Esophagus squamous epithelium (tissue), 5 donors: ENCODE measurements around the gene DNAJB6. TPM values are rescaled to one million over a fixed set of nuclear protein-coding genes. Genes with fewer than 3 reads are reported as not detected.

Experiments used
- DNase-seq: peaks from one replicate; lab custom pipeline; 2025; lab: John Stamatoyannopoulos, UW
- H3K27ac ChIP-seq, 4 donors: fragments of 200-600 bp; sonication (generic); one replicate each; pipeline ENCODE4 v1.5.1; 2016 to 2019; ENCODE audit warnings: mild to moderate bottlenecking in 1 of 4
- H3K27me3 ChIP-seq, 4 donors: fragments of 200-600 bp; sonication (generic); 1 replicate in 3 of 4; 2 replicates in 1 of 4; pipeline versions ENCODE4 v1.5.1 to v1.6.0; 2017 to 2021; ENCODE audit warnings: antibody characterized with exemption in 1 of 4
- H3K36me3 ChIP-seq, 3 donors: fragments of 200-600 bp; sonication (generic); one replicate each; pipeline ENCODE4 v1.5.1; 2016 to 2019
- H3K4me1 ChIP-seq, 3 donors: fragments of 200-600 bp; sonication (generic); one replicate each; pipeline ENCODE4 v1.5.1; 2017 to 2019
- H3K4me3 ChIP-seq, 4 donors: fragments of 200-600 bp; sonication (generic); 1 replicate in 3 of 4; 2 replicates in 1 of 4; pipeline ENCODE4 v1.5.1; 2016 to 2019; ENCODE audit warnings: mild to moderate bottlenecking in 2 of 4, moderate library complexity in 1 of 4
- H3K9me3 ChIP-seq, 3 donors: fragments of 200-600 bp; sonication (generic); one replicate each; pipeline ENCODE4 v1.5.1; 2016 to 2019
- CTCF ChIP-seq, 6 experiments: fragments of 450-650 bp in 4 of 6; fragments of 200-600 bp in 2 of 6; sonication (generic) in 2 of 6; IDR thresholded peaks; one replicate each; pipeline ENCODE4 v1.5.1; 2016 to 2019; ENCODE audit warnings: antibody characterized with exemption in 6 of 6, mild to moderate bottlenecking in 4 of 6, moderate library complexity in 4 of 6
- POLR2A ChIP-seq, 4 donors: fragments of 450-650 bp; IDR thresholded peaks; one replicate each; pipeline ENCODE4 v1.6.1; 2017; ENCODE audit warnings: antibody characterized with exemption in 4 of 4, mild to moderate bottlenecking in 4 of 4, moderate library complexity in 3 of 4
- WGBS, 2 donors: methylation state at CpG; one replicate each; pipeline ENCODE4 v1.1.5; 2018; 5-methylcytosine and 5-hydroxymethylcytosine counted together
- intact Hi-C: fragments of 100-400 bp; cut with DNase I; formaldehyde crosslinking; loops from one replicate; pipeline ENCODE4 v1.15.0; 2022
- total RNA-seq, 4 donors: library from RNA; depleted of rRNA; stranded (reverse); fragments of >200 nt; gene quantifications; one replicate each; pipeline ENCODE4 v1.1.0, GENCODE V29; 2016
- donor health status: DM: yes; HTN: yes; CAD: no.

Gene DNAJB6
- total RNA-seq, 4 donors from 2014 or later: 96.5 to 193 (median 160) TPM

- WGBS, 2 donors: 90 to 94% methylated on average over 6 to 9 of the region's 23 CpGs
- intact Hi-C loops: no loop called here
- peaks cover 0 to 9% (median 4%) of the 10 kb centered on the region in 3 donors for H3K4me1 ChIP-seq
- H3K27me3 ChIP-seq: no peaks in the 10 kb centered on the region
- no peak for DNase-seq
- no peak overlapping the region for H3K27ac ChIP-seq
- H3K4me3 ChIP-seq: no peak overlapping the region
- no peaks in the 10 kb centered on the region for H3K36me3 ChIP-seq
- no peaks in the 10 kb centered on the region for H3K9me3 ChIP-seq
- TF ChIP-seq CTCF (IDR thresholded peaks at IDR 0.05) (no peak), POLR2A (IDR thresholded peaks at IDR 0.05) (no peak)
These were observed 91.2 kb downstream of the DNAJB6 start for GRCh38 chr7:157427811-157428553.

- Histone ChIP-seq H3K9me3 (no peaks in the 10 kb centered on the region), H3K36me3 (no peaks in the 10 kb centered on the region), H3K27me3 (no peaks in the 10 kb centered on the region), H3K27ac (no peak overlapping the region), H3K4me1 (peaks cover 0 to 11% (median 4%) of the 10 kb centered on the region in 3 donors), H3K4me3 (no peak overlapping the region)
- intact Hi-C loops: no loop called here
- WGBS, 2 donors: 70% methylated on average over 2 of the region's 12 CpGs; no CpG with 5 or more reads in 1 of the 2 donors
- TF ChIP-seq CTCF (IDR thresholded peaks at IDR 0.05): no peak
- no peak for TF ChIP-seq POLR2A (IDR thresholded peaks at IDR 0.05)
- DNase-seq: no peak
These were observed 91.7 kb downstream of the DNAJB6 start for GRCh38 chr7:157428554-157428945.

GRCh38 chr7:157429001-157429679 is 92.3 kb downstream of the DNAJB6 start:
- Histone ChIP-seq H3K27me3 (no peaks in the 10 kb centered on the region), H3K4me1 (peaks cover 0 to 11% (median 4%) of the 10 kb centered on the region in 3 donors), H3K9me3 (no peaks in the 10 kb centered on the region), H3K36me3 (no peaks in the 10 kb centered on the region), H3K4me3 (no peak overlapping the region), H3K27ac (no peak overlapping the region)
- TF ChIP-seq CTCF (IDR thresholded peaks at IDR 0.05): no peak
- no peak for TF ChIP-seq POLR2A (IDR thresholded peaks at IDR 0.05)
- intact Hi-C loops: no loop called here
- no peak for DNase-seq
- 71 to 76% methylated on average over 7 to 11 of the region's 15 CpGs for WGBS, 2 donors

GRCh38 chr7:157429680-157430224 is 92.9 kb downstream of the DNAJB6 start:
- Histone ChIP-seq H3K4me1 (peaks cover 0 to 11% (median 4%) of the 10 kb centered on the region in 3 donors), H3K36me3 (no peaks in the 10 kb centered on the region), H3K4me3 (no peak overlapping the region), H3K9me3 (no peaks in the 10 kb centered on the region), H3K27ac (no peak overlapping the region), H3K27me3 (no peaks in the 10 kb centered on the region)
- WGBS, 2 donors: 84 to 95% methylated on average over 3 to 4 of the region's 6 CpGs
- no peak for DNase-seq
- intact Hi-C loops: loop anchor here (10.0 kb wide), 1 partner anchor 925 kb away; no protein-coding TSS in a partner anchor
- no peak for TF ChIP-seq CTCF (IDR thresholded peaks at IDR 0.05)
- TF ChIP-seq POLR2A (IDR thresholded peaks at IDR 0.05): no peak

GRCh38 chr7:157430721-157431120 is 93.9 kb downstream of the DNAJB6 start:
- intact Hi-C loops: loop anchor here (10.0 kb wide), 1 partner anchor 924 kb away; no protein-coding TSS in a partner anchor
- TF ChIP-seq CTCF (IDR thresholded peaks at IDR 0.05) (no peak), POLR2A (IDR thresholded peaks at IDR 0.05) (no peak)
- no peak for DNase-seq
- whole genome bisulfite sequencing, 2 donors: 71% methylated on average over 5 of the region's 7 CpGs; no CpG with 5 or more reads in 1 of the 2 donors
- Histone ChIP-seq H3K27ac (no peak overlapping the region), H3K27me3 (no peaks in the 10 kb centered on the region), H3K36me3 (no peaks in the 10 kb centered on the region), H3K9me3 (no peaks in the 10 kb centered on the region), H3K4me3 (no peak overlapping the region), H3K4me1 (peaks cover 0 to 11% (median 4%) of the 10 kb centered on the region in 3 donors)
